ENCODE measurements around the gene LIN7C. TPM values are rescaled to one million over a fixed set of nuclear protein-coding genes. Genes with fewer than 3 reads are reported as not detected.
A peak's percentile ranks its signal among the peaks of the same experiment; 100 is the strongest.

LIN7C gene
- total and polyA plus RNA-seq, 12 donors, result 3.4 to 22.3 (median 16.4) TPM

GRCh38 chr11:27497284-27497866 is 9.2 kb downstream of the LIN7C start:
- Histone ChIP-seq H3K27ac (no peak overlapping the region), H3K4me3 (no peak overlapping the region), H3K9me3 (no peaks in the 10 kb centered on the region), H3K27me3 (no peaks in the 10 kb centered on the region), H3K36me3 (peaks cover 0 to 91% (median 29%) of the 10 kb centered on the region in 9 donors), H3K4me1 (peaks cover 0 to 28% (median 18%) of the 10 kb centered on the region in 9 donors)
- DNase-seq, result no peak
- ATAC-seq, result peak in 2 of 8 donors; percentile 41 to 54
- intact Hi-C loops (cut with DNase I), result no loop called here
- TF ChIP-seq, protein P1, sequence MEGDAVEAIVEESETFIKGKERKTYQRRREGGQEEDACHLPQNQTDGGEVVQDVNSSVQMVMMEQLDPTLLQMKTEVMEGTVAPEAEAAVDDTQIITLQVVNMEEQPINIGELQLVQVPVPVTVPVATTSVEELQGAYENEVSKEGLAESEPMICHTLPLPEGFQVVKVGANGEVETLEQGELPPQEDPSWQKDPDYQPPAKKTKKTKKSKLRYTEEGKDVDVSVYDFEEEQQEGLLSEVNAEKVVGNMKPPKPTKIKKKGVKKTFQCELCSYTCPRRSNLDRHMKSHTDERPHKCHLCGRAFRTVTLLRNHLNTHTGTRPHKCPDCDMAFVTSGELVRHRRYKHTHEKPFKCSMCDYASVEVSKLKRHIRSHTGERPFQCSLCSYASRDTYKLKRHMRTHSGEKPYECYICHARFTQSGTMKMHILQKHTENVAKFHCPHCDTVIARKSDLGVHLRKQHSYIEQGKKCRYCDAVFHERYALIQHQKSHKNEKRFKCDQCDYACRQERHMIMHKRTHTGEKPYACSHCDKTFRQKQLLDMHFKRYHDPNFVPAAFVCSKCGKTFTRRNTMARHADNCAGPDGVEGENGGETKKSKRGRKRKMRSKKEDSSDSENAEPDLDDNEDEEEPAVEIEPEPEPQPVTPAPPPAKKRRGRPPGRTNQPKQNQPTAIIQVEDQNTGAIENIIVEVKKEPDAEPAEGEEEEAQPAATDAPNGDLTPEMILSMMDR (IDR thresholded peaks at IDR 0.05), result peak in 8 of 9 donors; percentile 23 to 60 (median 45)

- Histone ChIP-seq H3K36me3 (peaks cover 0 to 95% (median 29%) of the 10 kb centered on the region in 9 donors), H3K4me3 (no peak overlapping the region), H3K27me3 (no peaks in the 10 kb centered on the region), H3K9me3 (no peaks in the 10 kb centered on the region), H3K27ac (no peak overlapping the region), H3K4me1 (peaks cover 0 to 23% (median 16%) of the 10 kb centered on the region in 9 donors)
- TF ChIP-seq, protein P1 (IDR thresholded peaks at IDR 0.05), result no peak
- 28 to 37% methylated on average over 1 of the region's 1 CpG for WGBS, 2 donors
- DNase-seq (no peak), ATAC-seq (peak in 2 of 8 donors; percentile 26 to 47)
- intact Hi-C loops (cut with DNase I), result no loop called here
These were observed 10.1 kb downstream of the LIN7C start for GRCh38 chr11:27496461-27496860.

DNA sequence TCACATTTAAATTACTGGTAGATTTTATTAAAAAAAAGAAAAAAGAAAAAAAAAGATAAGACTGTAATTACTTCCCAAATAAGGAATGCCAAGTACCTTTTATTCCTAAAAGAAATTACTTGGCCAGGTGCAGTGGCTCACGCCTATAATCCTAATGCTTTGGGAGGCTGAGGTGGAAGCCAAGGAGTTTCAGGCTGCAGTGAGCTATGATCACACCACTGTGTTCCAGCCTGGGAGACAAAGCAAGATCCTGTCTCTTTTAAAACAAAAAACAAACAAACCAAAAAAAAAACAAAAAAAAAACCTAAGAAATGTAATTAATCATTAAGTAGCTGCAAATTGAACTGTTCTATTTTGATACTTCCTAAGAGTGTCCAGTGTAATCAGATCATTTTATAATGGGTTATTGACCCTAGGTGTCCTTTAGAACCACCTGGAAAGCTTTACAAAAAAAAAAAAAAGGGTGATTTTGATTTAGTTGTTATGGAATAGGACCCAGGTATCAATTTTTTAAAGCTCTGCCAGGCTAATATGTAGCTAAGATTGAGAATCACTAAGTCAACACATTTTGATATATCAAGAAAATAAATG is 10.8 kb downstream of the LIN7C start:
- WGBS, 2 donors, result 78 to 89% methylated on average over 1 of the region's 1 CpG

DNA sequence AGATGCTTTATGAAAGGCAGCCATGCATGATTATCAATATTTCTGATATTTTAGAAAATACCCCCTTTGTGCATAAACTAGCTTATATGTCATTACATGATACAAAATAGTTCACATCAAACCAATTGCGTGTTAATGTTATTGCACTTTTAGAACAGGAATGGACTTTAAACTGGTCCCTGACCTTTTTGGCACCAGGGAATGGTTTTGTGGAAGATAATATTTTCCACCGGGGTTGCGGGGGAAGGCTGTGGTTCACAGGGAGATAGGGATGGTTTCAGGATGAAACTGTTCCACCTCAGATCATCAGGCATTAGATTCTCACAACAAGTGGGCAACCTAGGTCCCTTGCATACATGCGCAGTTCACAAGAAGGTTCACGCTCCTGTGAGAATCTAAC is 17.5 kb downstream of the LIN7C start:
- no peaks in the 10 kb centered on the region for H3K27me3 ChIP-seq
- WGBS, 2 donors, result 76 to 79% methylated on average over 5 of the region's 5 CpGs
- no peaks in the 10 kb centered on the region for H3K9me3 ChIP-seq
- TF ChIP-seq, protein P1 (IDR thresholded peaks at IDR 0.05), result no peak
- no peaks in the 10 kb centered on the region for H3K4me1 ChIP-seq
- intact Hi-C loops (cut with DNase I), result loop anchor here in 7 of 10 donors (5.0 to 10.0 kb wide), 6 partner anchors 124 to 734 kb away; partner anchors contain the start of gene CCDC34 (in 2 of the 7)
- DNase-seq, result no peak
- no peak overlapping the region for H3K27ac ChIP-seq
- H3K36me3 ChIP-seq, result peaks cover 0 to 51% (median 10%) of the 10 kb centered on the region in 9 donors
- no peak overlapping the region for H3K4me3 ChIP-seq
- ATAC-seq, result no peak

More for the DNA sequence above, 10.8 kb downstream of the LIN7C start:
- DNase-seq (no peak), ATAC-seq (no peak)
- intact Hi-C loops (cut with DNase I), result no loop called here
- peaks cover 0 to 23% (median 16%) of the 10 kb centered on the region in 9 donors for H3K4me1 ChIP-seq
- no peak overlapping the region for H3K4me3 ChIP-seq
- H3K27ac ChIP-seq, result no peak overlapping the region
- H3K9me3 ChIP-seq, result no peaks in the 10 kb centered on the region
- TF ChIP-seq, protein P1 (IDR thresholded peaks at IDR 0.05), result no peak
- H3K36me3 ChIP-seq, result peaks cover 0 to 95% (median 27%) of the 10 kb centered on the region in 9 donors
- no peaks in the 10 kb centered on the region for H3K27me3 ChIP-seq

All from heart right ventricle (tissue), 16 donors.